GM21723 (cell line): Measurements from ENCODE around the gene CSF3R.

Experiments used
- ATAC-seq: cut with Tn5 transposase; IDR thresholded peaks from one replicate; pipeline ENCODE4 v1.9.1; 2021; ENCODE audit warnings: mild to moderate bottlenecking, moderate library complexity; ENCODE audit not compliant: unreplicated experiment

CSF3R gene

GRCh38 chr1:36463463-36463802 lies 19.3 kb downstream of the CSF3R start:
- ATAC-seq: no peak

DNA sequence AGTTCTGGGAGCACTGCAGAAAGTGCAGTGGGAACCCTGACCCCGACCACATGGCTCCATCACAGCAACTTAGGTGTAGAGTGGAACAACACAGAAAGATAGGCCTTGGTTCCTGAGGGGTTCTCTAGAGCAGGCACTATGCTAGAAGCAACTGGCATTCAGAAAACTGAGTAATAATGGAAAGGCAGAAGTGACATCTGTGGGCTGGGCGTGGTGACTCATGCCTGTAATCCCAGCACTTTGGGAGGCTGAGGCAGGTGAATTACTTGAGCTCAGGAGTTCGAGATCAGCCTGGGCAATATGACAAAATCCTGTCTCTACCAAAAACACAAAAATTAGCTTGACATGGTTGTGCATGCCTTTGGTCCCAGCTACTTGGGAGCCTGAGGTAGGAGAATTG lies 23.8 kb downstream of the CSF3R start:
- no peak for ATAC-seq

DNA sequence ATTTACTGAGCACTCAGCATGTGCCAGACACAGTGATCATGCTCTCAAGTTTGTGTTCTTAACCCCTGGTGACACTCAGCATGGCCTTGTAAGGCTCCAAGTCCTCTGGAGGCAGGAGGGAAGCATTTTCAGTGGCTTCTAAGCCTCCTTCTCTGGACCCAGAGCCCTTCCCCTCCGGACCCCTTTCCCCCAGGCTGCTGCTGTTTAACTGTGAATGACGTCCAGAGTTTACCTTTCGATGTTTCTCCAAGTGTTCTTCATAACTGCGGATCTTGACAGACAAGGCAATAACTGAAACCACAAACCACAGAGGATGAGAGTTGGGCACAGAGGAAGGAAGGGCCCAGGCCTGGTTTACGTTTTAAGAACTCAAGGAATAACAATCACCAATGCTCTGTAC lies 25.0 kb downstream of the CSF3R start:
- no peak for ATAC-seq

DNA sequence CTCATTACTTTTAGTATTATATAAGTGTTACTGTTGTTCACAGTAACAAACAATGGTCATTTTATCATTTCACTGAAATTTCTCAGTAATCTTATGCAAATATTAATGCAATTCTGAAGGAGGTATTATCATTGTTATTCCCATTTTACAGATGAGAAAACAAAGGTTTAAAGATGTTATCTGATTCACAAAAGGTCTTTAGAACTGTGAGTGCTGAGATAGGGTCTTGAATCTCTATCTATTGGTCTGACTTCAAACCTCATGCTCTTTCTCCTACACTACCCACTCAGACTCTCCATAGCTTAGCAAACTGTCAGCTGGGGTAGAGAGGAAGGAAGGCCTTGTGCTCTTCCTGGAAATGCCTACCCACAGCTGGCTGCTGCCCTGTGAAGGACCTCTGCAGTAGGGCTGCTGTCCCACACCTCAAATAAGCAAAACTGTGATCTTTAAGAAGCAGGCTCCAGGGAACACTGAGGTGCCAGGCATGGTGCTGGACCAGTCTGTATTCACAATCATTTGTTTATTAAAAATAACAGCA lies 26.3 kb downstream of the CSF3R start:
- no peak for ATAC-seq

GRCh38 chr1:36455386-36455785 lies 27.3 kb downstream of the CSF3R start:
- ATAC-seq: no peak

DNA sequence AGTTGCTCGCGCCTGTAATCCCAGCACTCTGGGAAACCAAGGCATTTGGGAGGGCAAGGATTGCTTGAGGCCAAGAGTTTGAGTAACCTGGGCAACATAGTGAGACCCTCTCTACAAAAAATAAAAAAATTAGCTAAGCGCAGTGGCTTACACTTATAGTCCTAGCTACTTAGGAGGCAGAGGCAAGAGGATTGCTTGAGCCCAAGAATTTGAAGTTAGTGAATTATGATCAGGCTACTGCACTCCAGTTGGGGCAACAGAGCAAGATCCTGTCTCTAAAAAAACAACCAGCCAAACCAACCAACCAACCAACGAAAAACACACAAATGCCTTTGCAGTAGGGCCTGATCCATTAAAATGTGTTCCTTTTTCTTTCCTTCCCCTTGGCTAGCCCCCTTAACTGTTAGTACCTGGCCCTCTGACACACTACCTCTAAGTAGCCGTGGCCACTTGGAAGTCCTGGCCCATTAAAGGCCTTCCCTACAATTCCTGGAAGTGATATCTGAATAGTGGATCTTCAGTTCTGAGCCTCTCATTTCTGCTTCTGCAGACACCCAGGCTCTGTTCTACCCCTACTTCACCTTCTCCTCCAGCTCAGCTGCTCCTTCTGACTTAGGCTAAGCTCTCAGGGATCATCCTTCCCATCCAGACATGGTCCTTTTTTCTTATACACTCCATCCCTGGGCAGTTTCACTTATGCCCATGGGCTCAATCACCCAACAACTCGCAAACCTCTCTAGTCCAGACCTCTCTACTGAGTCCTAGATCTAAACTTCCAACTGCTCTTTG lies 28.9 kb downstream of the CSF3R start:
- no peak for ATAC-seq

GRCh38 chr1:36453051-36453450 lies 29.7 kb downstream of the CSF3R start:
- no peak for ATAC-seq

GRCh38 chr1:36450919-36451305 lies 31.8 kb downstream of the CSF3R start:
- no peak for ATAC-seq

- ATAC-seq: peak; percentile 98
Measured at GRCh38 chr1:36450270-36450918, 32.3 kb downstream of the CSF3R start, which contains the start of gene OSCP1. TSS of gene OSCP1 (minus strand) at chr1:36450451. CDS start at chr1:36450369, 82 bp downstream.

DNA sequence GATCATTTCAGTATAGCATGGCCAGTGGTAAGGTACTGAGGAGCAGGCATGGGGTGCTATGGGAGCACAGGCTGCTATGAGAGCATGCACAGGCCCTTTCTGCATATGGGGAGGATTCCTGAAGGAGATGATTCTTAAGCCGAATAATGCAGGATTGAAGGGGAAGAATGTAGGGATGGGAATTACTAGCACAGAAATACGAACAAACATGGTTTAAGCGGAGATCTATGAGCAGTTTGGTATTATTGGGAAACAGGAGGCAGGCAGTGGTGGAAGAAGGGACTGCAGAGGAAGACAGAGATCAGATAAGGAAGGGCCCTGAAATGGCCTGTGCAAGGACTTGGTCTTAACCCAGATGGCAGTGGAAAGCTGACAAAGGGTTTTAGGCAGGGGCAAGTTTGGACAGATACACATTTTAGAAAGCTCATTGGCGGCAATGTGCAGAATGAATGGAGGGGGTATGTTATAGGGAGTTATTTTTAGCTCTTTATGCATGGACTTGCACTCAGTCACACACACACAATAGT lies 34.1 kb downstream of the CSF3R start:
- no peak for ATAC-seq

- no peak for ATAC-seq
Measured at GRCh38 chr1:36447450-36447849, 35.3 kb downstream of the CSF3R start.

DNA sequence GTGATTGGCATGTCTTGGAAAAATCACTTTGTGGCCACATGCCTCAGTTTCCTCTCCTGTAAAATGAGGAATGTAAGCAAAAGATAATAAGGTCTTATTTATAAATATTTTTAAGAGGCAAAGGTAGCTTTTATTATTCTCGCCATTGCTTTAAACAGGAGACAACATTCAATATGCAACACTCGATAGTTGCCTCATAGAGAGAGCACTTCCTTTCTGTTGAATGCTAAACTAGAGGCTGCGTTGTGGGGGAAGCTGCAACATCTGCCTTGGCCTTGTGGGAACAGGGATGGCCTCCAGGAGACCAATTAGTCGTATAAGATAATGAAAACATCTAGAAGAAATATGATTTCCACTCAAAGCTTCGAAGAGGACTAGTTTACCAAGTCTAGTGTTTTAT lies 36.0 kb downstream of the CSF3R start:
- no peak for ATAC-seq

GRCh38 chr1:36446271-36446670 lies 36.4 kb downstream of the CSF3R start:
- no peak for ATAC-seq

DNA sequence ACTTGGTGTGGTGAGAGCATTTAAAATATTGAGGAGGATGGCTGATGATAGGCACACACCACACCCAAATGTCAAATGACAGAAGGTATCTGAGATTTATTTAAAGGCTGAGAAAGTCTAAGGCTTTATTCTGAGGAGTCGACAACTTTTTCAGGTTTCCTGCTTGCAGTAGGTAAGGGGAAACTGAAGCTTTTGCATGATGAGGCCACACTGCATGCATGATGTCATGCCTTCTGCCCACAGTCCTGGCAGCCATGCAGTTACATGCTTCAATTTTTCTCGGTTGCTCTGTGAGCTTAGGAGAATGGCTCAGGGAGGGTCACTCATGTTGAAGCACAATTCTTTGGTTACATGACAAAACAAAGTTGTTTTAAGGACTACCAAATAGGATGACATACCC lies 39.4 kb downstream of the CSF3R start:
- ATAC-seq: no peak

DNA sequence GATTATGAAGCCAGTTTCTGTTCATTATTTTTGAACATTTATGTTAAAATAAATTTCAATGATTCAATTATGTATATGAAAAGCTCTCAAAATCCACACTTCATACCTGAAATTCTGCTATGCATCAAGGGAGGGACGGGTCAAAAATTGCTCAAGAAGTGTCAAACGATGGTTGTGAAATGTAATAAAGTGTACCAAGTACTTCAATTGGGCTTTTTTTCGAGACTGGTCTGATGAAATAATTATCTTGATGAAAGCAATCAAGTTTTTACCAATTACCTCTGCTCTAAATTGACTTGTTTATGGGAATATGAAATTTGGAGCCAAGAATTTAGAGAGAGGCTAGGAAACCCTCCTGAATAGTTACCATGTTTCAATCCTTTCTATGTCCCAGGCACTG lies 40.4 kb downstream of the CSF3R start:
- ATAC-seq: no peak

DNA sequence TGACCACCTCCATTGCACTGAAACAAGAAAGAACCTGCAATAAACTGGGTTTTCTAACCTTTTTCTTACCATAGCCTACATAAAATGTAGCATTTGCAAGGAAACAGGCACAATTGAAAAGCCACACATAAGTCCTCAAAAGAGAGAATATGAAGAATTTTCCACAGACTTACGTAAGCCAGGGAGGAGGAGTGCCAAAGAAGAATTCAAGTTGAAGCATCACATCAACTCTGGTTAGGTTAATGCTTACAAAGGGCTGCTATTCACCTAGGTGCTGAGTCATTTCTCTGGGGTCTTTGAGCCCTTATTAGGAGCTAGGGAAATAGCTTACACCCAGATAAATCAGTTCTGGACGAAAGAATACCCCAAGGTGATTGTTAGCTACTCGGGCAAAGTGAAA lies 42.1 kb downstream of the CSF3R start:
- no peak for ATAC-seq

- ATAC-seq: no peak
Measured at GRCh38 chr1:36440044-36440443, 42.7 kb downstream of the CSF3R start.

- ATAC-seq: no peak
Measured at GRCh38 chr1:36438715-36439114, 44.0 kb downstream of the CSF3R start.

GRCh38 chr1:36436821-36437220 lies 45.9 kb downstream of the CSF3R start:
- no peak for ATAC-seq

DNA sequence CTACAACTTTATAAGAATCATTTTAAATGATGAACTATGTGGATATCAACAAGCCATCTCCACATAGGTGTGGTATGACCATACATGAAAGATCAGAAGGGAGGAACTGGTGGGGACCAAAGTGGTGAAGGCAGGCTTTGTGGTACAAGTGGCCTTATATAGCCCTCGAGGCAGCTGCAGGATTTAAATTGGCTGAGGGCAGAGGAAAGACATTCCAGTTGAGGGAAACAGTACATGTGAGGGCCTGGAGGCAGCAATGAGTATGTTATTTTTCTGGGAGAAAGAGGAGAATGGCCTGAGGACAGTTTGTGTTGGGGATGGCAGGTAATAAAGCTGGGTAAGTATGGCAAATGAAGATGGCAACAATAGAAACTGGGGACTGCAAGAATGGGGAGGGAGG lies 49.6 kb downstream of the CSF3R start:
- ATAC-seq: no peak

- no peak for ATAC-seq
Measured at GRCh38 chr1:36432616-36433015, 50.1 kb downstream of the CSF3R start.

- no peak for ATAC-seq
Measured at GRCh38 chr1:36425791-36426190, 56.9 kb downstream of the CSF3R start.
